ENCODE data around the gene DCDC2C.
A peak's percentile ranks its signal among the peaks of the same experiment; 100 is the strongest.

The DCDC2C gene

DNA sequence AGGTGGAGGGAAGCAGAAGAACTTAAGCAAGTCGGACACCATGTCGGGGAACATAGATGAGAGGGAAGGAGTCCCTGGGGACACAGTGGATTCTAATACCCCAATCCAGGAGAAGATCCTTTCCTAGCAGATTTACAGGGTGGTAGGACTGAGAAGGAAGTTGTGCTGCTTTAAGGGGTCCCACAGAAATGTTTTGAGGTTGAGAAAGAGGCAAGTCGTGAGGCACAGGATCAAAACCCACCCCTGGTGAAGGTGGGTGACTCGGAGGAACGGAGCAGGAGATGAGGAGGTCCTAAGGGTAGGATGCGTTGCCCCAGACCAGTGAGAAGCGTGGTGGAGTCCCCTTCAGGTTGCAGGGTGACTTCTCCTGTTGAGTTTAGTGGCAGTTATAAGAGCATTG lies 32.7 kb downstream of the DCDC2C start:
- in situ Hi-C loops (cut with HindIII; ENCODE audit: low pct_ligation_motif_present, low pct_unique_long_range_greater_than_20kb, low sequenced_read_pairs) = no loop called here
- no peak for DNase-seq

DNA sequence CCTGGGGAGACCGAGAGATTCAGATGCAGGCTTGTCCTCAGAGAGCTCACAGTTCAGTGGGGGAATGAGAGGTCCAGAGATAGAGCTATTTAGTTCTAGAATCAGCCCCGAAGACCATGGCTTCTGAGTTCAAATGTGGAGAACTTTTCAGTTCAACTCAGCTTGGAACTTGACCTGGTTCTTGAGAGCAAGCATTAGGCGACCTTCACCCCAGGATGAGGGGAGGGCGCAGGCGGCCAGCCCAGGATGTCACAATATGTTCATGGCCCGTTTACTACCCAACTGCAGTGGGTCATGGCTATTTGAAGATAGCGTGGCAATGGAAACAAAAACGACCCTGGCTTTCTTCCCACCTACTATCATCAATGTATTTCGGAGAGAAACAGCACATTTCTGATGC lies 33.8 kb downstream of the DCDC2C start:
- in situ Hi-C loops (cut with HindIII; ENCODE audit: low pct_ligation_motif_present, low pct_unique_long_range_greater_than_20kb, low sequenced_read_pairs) = no loop called here
- DNase-seq = no peak

DNA sequence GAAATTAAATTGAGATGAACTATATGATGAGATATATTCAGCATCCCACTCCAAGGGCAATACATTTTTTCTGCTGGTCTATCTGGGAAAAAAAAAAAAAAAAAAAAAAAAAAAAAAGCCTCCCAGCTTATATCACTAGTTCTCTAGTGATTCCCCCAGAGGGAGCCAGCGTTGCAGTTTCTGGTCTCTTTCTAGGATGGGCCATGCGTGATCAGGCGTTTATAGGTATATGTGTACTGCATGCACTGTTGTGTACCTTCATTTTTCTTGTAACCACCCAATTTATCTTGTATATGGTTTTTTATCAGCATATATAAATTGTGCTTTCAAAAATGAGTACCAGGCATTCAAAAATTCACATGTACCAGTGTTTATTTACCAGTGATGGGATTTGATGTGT lies 35.1 kb downstream of the DCDC2C start:
- peak; percentile 69 for DNase-seq
- in situ Hi-C loops (cut with HindIII; ENCODE audit: low pct_ligation_motif_present, low pct_unique_long_range_greater_than_20kb, low sequenced_read_pairs) = no loop called here

DNA sequence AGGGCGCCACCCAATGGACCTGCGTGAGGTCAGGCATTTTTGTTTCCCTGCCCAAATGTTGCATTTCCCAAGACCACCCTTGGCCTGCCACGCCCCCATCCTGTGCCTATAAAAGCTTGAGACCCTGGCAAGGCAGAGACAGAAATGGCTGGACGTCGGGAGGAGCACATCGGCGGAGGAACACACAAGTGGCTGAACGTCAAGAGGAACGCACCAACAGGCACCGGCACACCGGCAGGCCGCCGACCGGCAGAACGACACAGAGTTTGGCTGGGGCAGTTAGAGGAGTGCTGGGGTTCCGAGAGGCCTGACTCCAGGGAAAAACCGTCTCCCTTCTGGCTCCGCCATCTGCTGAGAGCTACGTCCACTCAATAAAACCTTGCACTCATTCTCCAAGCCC lies 35.9 kb downstream of the DCDC2C start:
- DNase-seq = no peak
- in situ Hi-C loops (cut with HindIII; ENCODE audit: low pct_ligation_motif_present, low pct_unique_long_range_greater_than_20kb, low sequenced_read_pairs) = no loop called here

DNA sequence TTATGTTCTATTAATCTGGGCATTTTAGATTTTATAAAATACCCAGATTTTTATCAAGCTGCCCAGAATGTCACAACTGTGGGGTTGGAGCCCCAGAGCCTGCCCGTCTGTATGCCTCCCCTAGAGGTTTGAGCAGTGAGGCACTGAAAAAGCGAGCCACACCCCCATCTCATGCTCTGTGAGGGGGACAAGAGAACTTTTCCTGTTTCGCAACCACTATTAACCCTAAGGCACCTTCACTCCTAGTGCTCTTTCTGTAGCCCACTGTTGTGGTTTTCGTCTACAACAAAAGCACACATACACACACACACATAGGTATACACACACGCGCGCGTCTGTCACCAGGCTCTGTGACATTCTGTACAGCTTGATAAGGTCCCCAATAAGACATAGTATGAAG lies 38.0 kb downstream of the DCDC2C start:
- in situ Hi-C loops (cut with HindIII; ENCODE audit: low pct_ligation_motif_present, low pct_unique_long_range_greater_than_20kb, low sequenced_read_pairs) = no loop called here

DNA sequence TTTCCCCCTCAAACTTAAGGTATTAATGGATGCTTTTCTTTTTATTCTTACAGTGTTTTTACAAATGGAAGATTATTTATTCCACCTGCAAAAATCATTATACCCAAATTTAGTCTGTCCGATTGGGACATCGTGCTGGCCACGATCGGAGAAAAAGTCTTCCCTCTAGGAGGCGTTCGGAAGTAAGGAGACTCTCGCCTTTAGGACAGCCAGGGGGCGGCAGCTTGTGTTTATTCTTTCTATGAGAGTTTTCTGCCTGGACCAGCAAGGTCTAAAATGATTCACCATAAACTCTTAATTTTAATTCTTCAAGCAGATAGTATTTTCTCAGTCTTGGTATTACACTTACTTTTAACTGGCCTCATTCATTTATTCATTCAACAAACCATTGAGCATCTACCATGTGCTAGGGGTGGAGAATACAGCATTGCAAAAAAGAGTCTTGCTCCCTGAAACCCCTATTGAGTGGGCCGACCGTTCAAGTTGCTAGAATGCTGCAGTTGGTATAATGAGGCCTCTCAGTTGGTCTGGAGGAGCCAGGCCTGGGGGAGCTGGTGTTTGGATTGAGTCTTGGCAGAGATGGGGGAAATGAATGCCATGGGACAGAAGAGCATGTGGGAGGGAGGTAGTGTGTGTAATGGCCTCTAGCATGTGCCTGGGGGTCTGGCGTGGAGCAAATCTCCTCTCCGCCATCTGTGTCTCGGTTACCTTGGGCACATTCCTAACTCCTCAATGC lies 38.7 kb downstream of the DCDC2C start:
- DNase-seq = no peak
- in situ Hi-C loops (cut with HindIII; ENCODE audit: low pct_ligation_motif_present, low pct_unique_long_range_greater_than_20kb, low sequenced_read_pairs) = no loop called here

More for the DNA sequence above, 38.0 kb downstream of the DCDC2C start:
- no peak for DNase-seq

DNA sequence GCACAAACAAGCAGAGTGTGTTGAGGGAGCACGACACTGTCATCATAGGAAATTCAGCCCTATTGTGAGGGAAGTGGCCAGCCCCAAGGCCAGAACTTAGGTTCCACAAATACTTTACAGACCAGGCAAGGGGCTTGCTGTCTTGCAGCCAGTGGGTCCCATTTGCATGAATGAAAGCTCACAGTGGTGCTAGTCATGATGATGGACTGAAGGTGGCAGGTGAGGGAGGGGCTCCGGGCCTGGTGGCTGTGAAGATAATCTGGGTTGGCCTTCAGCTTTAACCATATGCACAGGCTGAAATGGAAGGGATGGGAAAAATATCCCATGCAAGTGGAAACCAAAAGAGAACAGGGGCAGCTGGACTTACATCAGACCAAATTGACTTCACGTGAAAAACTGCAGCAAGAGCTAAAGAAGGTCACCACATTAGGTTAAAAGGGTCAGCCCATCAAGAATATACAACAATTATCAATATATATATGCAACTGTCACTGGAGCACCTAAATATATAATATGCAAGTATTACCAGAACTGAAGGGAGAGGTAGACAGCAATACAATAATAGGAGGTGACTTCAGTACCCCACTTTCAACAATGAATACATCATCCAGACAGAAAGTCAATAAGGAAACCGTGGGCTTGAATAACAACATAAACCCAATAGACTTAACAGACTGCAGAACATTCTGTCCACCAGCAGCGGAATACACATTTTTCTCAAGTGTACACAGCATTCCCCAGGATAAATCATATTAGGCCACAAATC lies 39.6 kb downstream of the DCDC2C start:
- no peak for DNase-seq
- in situ Hi-C loops (cut with HindIII; ENCODE audit: low pct_ligation_motif_present, low pct_unique_long_range_greater_than_20kb, low sequenced_read_pairs) = no loop called here

DNA sequence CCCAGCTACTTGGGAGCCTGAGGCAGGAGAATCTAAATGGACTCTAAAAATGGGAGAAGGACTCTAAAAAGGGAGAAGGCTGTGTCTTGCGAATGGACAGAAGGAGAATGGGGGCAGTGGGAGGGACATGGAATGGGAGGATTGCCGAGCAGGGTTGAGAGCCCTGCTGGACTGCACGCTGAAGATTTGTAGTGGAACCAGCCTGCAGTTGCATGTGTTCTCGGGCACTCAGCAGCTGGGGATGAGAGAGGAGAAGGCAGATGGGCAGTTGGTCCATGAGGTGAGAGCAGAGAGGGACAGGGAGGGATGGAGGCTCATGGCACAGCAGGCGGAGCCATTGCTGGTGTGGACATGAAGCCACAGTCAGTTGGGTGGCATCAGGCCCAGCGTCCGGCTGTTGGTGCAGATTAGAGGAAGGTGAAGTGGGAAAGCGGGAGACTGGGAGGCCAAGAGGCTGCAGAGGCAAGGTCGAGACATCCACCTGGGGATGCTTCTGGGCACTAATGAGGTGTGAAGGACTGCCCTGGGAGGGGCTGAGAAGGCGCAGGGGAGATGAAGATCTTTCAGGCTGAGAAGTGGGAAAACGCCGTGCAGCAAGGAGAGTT lies 40.7 kb downstream of the DCDC2C start:
- in situ Hi-C loops (cut with HindIII; ENCODE audit: low pct_ligation_motif_present, low pct_unique_long_range_greater_than_20kb, low sequenced_read_pairs) = no loop called here
- DNase-seq = no peak

DNA sequence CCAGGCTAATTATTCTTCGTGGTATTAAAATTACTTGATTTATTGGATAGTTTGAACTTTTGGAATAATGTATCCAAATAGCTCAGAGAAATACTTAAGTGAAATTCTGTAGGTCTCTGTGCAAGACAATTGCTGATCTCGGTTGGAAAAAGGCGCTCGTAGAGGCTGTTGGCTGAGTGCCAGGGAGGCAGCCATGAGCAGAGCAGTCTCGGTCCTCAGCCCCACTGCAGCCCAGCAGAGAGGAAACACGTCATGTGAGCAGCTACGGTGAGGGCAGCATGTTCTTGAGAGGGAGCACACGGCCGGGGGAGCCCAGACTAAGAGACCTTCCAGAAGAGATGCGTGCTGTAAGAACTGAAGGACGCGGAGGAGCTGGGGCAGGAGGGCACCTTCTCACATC lies 42.5 kb downstream of the DCDC2C start:
- in situ Hi-C loops (cut with HindIII; ENCODE audit: low pct_ligation_motif_present, low pct_unique_long_range_greater_than_20kb, low sequenced_read_pairs) = no loop called here
- DNase-seq = no peak

DNA sequence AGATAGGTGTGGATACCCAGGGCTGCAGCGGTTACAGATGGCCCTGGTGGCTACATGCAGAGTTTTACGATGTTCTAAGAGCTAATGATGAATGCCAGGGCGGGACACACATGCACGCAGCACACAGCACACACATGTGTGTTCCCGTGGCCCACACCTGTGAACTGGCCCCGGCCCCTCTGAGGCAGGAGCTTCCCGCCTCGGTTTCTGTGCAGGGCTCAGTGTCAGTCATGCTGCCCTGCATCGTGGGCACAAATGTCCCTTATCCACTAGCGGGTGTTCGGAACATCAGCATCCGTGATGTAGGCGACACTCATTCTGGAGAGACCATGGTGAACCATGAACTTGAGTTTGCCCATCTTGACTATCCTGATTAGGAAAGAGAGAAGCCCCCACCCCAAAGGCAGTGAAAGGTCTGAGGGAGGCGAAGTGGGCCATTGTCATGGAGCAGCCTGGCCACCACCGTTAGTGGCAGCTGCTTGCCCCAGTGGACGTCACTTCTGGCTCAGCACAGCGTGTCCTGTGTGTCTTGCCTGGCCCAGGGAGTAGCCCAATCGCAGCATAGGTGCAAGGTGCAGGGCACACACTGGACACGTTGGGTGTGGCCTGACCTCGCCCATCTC lies 43.8 kb downstream of the DCDC2C start:
- no peak for DNase-seq
- in situ Hi-C loops (cut with HindIII; ENCODE audit: low pct_ligation_motif_present, low pct_unique_long_range_greater_than_20kb, low sequenced_read_pairs) = no loop called here

DNA sequence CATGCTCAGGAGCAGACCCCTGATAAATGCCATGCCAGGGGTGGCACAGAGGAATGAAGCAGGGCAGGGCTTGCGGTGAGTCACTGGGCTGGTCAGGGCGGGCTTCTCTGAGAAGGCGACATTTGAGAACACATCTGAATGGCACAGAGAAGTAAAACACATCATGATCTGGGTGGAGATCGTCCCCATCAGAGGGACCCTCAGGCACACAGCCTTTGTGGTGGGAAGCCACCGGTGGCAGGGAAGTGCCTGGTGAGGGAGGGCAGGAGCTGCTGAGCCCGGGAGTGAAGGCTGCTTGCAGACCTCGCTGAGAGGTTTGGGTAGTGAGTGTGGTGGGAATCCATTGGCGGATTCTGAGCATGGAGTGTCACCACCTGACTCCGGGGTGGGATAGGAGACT lies 44.5 kb downstream of the DCDC2C start:
- in situ Hi-C loops (cut with HindIII; ENCODE audit: low pct_ligation_motif_present, low pct_unique_long_range_greater_than_20kb, low sequenced_read_pairs) = no loop called here
- DNase-seq = no peak

DNA sequence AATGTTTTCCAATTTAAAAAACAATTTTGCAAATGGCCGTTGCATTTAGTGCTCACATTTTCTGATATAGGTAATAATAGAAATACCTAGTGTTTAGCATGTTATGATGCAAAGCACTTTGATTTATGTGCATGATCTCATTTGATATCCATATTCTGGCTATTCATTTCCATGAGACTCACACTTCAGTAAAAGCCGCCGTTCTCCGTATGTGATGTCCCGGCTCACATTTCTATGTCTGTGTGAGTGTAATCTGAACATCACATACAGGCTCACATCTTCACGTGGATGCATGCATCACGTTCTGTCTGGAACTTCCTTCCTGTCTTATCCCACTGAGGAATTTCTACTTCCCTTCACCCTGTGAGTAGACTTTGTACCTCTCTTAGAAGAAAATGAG lies 45.8 kb downstream of the DCDC2C start:
- in situ Hi-C loops (cut with HindIII; ENCODE audit: low pct_ligation_motif_present, low pct_unique_long_range_greater_than_20kb, low sequenced_read_pairs) = no loop called here

DNA sequence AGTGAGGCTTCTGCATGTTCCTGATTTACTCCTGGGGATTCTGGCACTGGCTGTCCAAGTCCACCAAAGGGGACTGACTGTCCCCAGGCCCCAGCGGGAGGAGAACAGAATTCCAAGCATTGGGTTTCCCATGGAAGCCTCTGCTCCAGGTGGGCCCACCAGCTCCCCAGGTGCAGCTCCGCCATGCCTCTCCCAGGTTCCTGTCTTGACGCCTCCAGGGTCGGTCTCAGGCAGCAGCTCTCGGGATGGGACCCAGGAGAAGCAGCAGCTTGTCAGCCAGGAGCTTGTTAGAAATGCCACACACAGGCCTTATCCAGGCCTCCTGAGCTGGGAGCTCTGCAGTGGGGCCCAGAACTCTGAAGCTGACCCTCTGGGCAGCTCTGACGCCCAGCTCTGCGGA lies 47.9 kb downstream of the DCDC2C start:
- no peak for DNase-seq
- in situ Hi-C loops (cut with HindIII; ENCODE audit: low pct_ligation_motif_present, low pct_unique_long_range_greater_than_20kb, low sequenced_read_pairs) = no loop called here

More for the DNA sequence above, 45.8 kb downstream of the DCDC2C start:
- DNase-seq = no peak

DNA sequence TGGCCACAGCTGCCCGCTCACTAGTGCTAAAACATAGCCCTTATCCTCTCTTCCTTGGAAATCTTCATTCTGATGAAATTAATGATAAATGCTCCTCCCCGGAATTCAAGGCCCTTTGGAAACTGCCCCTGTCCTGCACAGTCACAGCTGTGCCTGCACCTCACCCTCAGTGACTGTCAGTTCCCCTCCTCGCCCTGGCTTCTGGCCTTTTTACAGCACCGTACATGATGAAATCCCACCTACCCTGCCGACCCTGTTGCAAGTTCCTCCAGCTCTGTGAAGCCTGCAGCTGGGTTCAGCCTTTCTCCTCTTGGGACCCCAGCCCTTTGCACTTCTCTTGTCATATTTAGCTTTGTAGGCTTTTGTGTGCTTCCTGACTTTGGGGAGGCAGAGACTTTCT lies 48.4 kb downstream of the DCDC2C start:
- no peak for DNase-seq
- in situ Hi-C loops (cut with HindIII; ENCODE audit: low pct_ligation_motif_present, low pct_unique_long_range_greater_than_20kb, low sequenced_read_pairs) = no loop called here

DNA sequence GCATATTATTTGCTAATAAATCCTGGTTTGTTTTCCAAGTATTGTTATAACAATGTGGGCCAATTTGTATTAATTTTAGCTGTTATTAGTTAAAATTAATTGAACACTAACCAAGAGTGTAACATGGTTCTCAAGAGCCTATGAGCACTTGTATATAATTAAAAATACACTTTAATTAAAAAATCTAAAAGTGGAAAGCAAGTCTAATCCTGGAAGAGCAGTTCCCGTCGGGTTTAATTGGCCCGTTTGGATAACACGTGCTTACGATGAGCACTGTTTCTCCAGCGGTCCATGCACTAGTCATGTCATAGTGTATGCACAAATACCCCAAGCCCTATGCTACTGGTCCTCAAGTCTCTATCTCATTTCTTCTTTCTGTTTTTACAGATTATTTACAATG lies 49.0 kb downstream of the DCDC2C start:
- no peak for DNase-seq
- in situ Hi-C loops (cut with HindIII; ENCODE audit: low pct_ligation_motif_present, low pct_unique_long_range_greater_than_20kb, low sequenced_read_pairs) = no loop called here

DNA sequence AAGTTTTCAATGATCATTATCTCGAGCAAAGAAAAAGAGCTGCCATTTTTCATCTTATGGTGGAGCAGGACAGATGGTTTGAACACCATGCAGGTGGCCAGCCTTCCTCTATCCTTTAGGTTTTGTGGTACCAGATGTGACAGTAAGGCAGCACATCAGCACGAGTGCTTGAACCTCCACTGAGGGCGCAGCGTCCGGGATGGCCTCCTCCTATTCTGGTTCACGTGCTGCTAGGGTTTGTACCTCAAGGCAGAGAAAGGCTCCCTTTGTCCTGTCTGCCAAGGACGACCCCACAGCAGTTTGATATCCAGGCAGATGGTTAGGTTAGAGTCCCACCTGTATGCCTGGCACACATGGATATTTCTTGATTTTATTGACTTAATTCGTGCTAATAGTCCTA lies 50.2 kb downstream of the DCDC2C start:
- no peak for DNase-seq
- in situ Hi-C loops (cut with HindIII; ENCODE audit: low pct_ligation_motif_present, low pct_unique_long_range_greater_than_20kb, low sequenced_read_pairs) = no loop called here

DNA sequence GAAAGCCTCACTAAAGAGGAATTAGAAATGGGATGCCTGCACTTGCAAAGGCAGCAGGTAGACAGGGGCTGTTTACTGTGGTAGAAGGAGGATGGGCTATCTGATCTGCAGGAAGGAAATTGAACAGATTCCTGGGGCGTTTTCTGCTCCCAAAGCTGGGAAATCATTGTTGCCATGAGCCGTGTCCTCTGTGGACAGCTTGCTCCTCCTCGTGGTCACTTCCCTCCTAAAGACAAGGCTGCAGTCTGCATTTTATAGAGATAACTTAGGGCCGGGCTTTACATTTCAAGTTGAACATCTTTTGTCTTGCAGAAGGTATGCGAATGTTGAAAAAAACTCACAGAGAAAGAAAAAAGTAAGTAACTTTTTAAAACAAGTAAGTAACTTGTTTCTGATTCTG lies 50.9 kb downstream of the DCDC2C start:
- no peak for DNase-seq
- in situ Hi-C loops (cut with HindIII; ENCODE audit: low pct_ligation_motif_present, low pct_unique_long_range_greater_than_20kb, low sequenced_read_pairs) = no loop called here

DNA sequence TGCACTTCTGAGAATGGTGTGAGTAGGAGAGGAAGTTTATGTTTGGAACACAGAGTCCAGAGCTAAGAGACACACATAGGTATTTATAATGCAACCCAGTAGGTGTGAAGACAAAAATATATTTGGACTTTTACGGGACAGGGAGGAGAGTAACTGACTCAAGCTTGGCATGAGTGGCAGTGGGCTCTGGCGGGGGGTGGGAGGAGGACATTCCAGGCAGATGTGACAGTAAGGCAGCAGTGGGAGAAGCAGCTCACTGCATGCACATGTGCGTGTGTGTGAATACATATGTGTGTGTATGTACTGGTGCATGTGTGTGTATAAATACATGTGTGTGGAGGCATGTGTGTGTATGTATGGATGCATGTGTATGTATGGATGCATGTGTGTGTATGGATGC lies 51.4 kb downstream of the DCDC2C start:
- no peak for DNase-seq
- in situ Hi-C loops (cut with HindIII; ENCODE audit: low pct_ligation_motif_present, low pct_unique_long_range_greater_than_20kb, low sequenced_read_pairs) = no loop called here

DNA sequence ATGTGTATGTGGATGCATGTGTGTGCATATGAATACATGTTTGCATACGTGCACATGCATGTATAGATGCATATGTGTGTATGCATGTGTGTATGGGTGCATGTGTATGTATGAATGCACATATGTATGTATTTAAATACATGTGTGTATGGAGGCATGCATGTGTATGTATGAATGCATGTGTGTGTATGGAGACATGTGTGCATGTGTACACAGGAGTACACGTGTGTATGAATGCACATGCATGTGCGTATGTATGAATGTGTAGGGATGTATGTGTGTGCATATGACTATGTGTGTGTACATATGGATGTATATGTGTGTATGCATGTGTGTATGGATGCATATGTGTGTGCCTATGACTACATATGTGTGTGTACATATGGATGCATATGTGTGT lies 51.9 kb downstream of the DCDC2C start:
- in situ Hi-C loops (cut with HindIII; ENCODE audit: low pct_ligation_motif_present, low pct_unique_long_range_greater_than_20kb, low sequenced_read_pairs) = no loop called here
- DNase-seq = no peak

Measured in ACHN (cell line).